B cell (primary cell): ENCODE measurements around the gene NOL12. TPM values are rescaled to one million over a fixed set of nuclear protein-coding genes. Genes with fewer than 3 reads are reported as not detected.

Source experiments
- ATAC-seq: fragments of 200-7000 bp; cut with Tn5 transposase; one replicate; pipeline ENCODE4 v1.10.0; 2021; ENCODE audit warnings: low read depth, mild to moderate bottlenecking, moderate number of reproducible peaks, moderate library complexity
- CTCF ChIA-PET: fragments of 350-600 bp; sonication (Branson Sonifier 250); formaldehyde crosslinking; loops from one replicate; lab custom pipeline; 2021; ENCODE audit warnings: antibody characterized with exemption, inconsistent platforms; lab: Charles Lee
- POLR2A ChIA-PET: fragments of 350-600 bp; sonication (Branson Sonifier 250); formaldehyde crosslinking; loops from one replicate; lab custom pipeline; 2021; ENCODE audit warnings: antibody characterized with exemption; lab: Charles Lee
- DNase-seq: peaks from one replicate; pipeline ENCODE4 v3.0.0; 2013
- H2AFZ ChIP-seq: 2 replicates; pipeline ENCODE4 v1.6.1; 2012; ENCODE audit warnings: mild to moderate bottlenecking, low read depth, low read length; ENCODE audit not compliant: insufficient read depth, poor library complexity, severe bottlenecking
- H3K27ac ChIP-seq, 2 donors: 1 replicate in 1 of 2; 2 replicates in 1 of 2; pipeline ENCODE4 v1.5.1; 2012 to 2013; ENCODE audit warnings: low read length in 2 of 2, mild to moderate bottlenecking in 2 of 2, moderate library complexity in 1 of 2
- H3K27me3 ChIP-seq, 4 experiments: fragments of 200-600 bp in 1 of 4; sonication (generic) in 1 of 4; replicated peaks in 1 of 4; 1 replicate in 2 of 4; 2 replicates in 2 of 4; pipeline versions ENCODE4 v1.6.1 to v1.7.0; 2013 to 2016; ENCODE audit warnings: low read length in 3 of 4, mild to moderate bottlenecking in 2 of 4, mixed read lengths in 1 of 4, moderate library complexity in 1 of 4; ENCODE audit not compliant: insufficient read depth in 4 of 4, control insufficient read depth in 3 of 4; ENCODE audit errors: control extremely low read depth in 1 of 4
- H3K36me3 ChIP-seq, 2 experiments: replicated peaks in 1 of 2; 1 replicate in 1 of 2; 2 replicates in 1 of 2; pipeline versions ENCODE4 v1.6.1 to v1.7.1; 2013; ENCODE audit warnings: low read length in 1 of 2; ENCODE audit not compliant: insufficient read depth in 2 of 2, control insufficient read depth in 1 of 2; ENCODE audit errors: control extremely low read depth in 1 of 2, extremely low read depth in 1 of 2
- H3K4me1 ChIP-seq, 2 donors: fragments of 200-600 bp in 1 of 2; sonication (generic) in 1 of 2; 1 replicate in 1 of 2; 2 replicates in 1 of 2; pipeline versions ENCODE4 v1.5.1 to v1.6.1; 2013 to 2017; ENCODE audit warnings: low read length in 2 of 2; ENCODE audit not compliant: control insufficient read depth in 2 of 2, insufficient read depth in 2 of 2
- H3K4me2 ChIP-seq: replicated peaks from 2 replicates; pipeline ENCODE3; 2012; ENCODE audit warnings: mild to moderate bottlenecking, low read depth, low read length; ENCODE audit not compliant: poor library complexity, severe bottlenecking
- H3K4me3 ChIP-seq, 5 experiments: fragments of 200-600 bp in 1 of 5; sonication (generic) in 1 of 5; 1 replicate in 3 of 5; 2 replicates in 2 of 5; pipeline versions ENCODE4 v1.5.1 to v1.7.0; 2011 to 2016; ENCODE audit warnings: low read length in 4 of 5, mild to moderate bottlenecking in 4 of 5, low read depth in 2 of 5, control low read depth in 1 of 5, moderate library complexity in 1 of 5; ENCODE audit not compliant: insufficient read depth in 1 of 5; ENCODE audit errors: control extremely low read depth in 1 of 5, extremely low read depth in 1 of 5
- H3K79me2 ChIP-seq: fragments of 200-600 bp; sonication (generic); one replicate; pipeline ENCODE4 v1.6.0; 2016; ENCODE audit warnings: low read length; ENCODE audit not compliant: control insufficient read depth, insufficient read depth
- H3K9ac ChIP-seq: fragments of 200-600 bp; sonication (generic); 2 replicates; pipeline ENCODE4 v1.6.1; 2017; ENCODE audit warnings: mild to moderate bottlenecking, low read length, moderate library complexity
- H3K9me3 ChIP-seq, 3 donors: one replicate each; pipeline versions ENCODE4 v1.6.1 to v1.7.1; 2013; ENCODE audit warnings: low read length in 2 of 3; ENCODE audit not compliant: control insufficient read depth in 2 of 3, insufficient read depth in 1 of 3; ENCODE audit errors: control extremely low read depth in 1 of 3
- H4K20me1 ChIP-seq: 2 replicates; pipeline ENCODE4 v1.6.0; 2012; ENCODE audit warnings: mild to moderate bottlenecking, low read length; ENCODE audit not compliant: insufficient read depth, control insufficient read depth, poor library complexity, severe bottlenecking
- H3K27ac Mint-ChIP-seq: one replicate; pipeline ENCODE4 v1.8.0; 2021; ENCODE audit warnings: mixed read lengths
- H3K27me3 Mint-ChIP-seq: one replicate; pipeline ENCODE4 v1.8.0; 2021; ENCODE audit warnings: mixed read lengths
- H3K4me1 Mint-ChIP-seq: one replicate; pipeline ENCODE4 v1.8.0; 2021; ENCODE audit warnings: mixed read lengths
- H3K4me3 Mint-ChIP-seq: one replicate; pipeline ENCODE4 v1.8.0; 2021; ENCODE audit warnings: mixed read lengths
- H3K9me3 Mint-ChIP-seq: one replicate; pipeline ENCODE4 v1.8.0; 2022; ENCODE audit warnings: mixed read lengths; ENCODE audit not compliant: insufficient read depth
- EZH2 ChIP-seq: IDR thresholded peaks from 2 replicates; pipeline ENCODE4 v1.6.1; 2012; ENCODE audit warnings: borderline replicate concordance, low read depth, mild to moderate bottlenecking, moderate library complexity, low read length; ENCODE audit not compliant: insufficient read depth, poor library complexity, severe bottlenecking
- WGBS: methylation state at CpG from one replicate; pipeline ENCODE4 v1.1.5; 2013; ENCODE audit warnings: missing lambda C conversion rate; ENCODE audit not compliant: insufficient coverage; 5-methylcytosine and 5-hydroxymethylcytosine counted together
- intact Hi-C: fragments of 100-400 bp; cut with micrococcal nuclease; formaldehyde crosslinking; loops from one replicate; pipeline ENCODE4 v1.10.0; 2022
- polyA plus RNA-seq: library from polyadenylated mRNA; depleted of rRNA; stranded (reverse); fragments of >200 nt; gene quantifications from 2 replicates; pipeline ENCODE4 v1.2.3, GENCODE V29; 2012
- total RNA-seq, 2 donors: library from RNA; stranded (reverse); fragments of 120-200 nt in 1 of 2; gene quantifications; 1 replicate in 1 of 2; 2 replicates in 1 of 2; pipeline versions ENCODE4 v1.2.3 to v1.2.4, GENCODE V29; 2013 to 2022
- TF ChIP-seq, protein P1 (sequence below): fragments of 200-600 bp; IDR thresholded peaks from one replicate; pipeline ENCODE4 v1.8.0; 2022; ENCODE audit warnings: antibody characterized with exemption, mild to moderate bottlenecking

The NOL12 gene
- total and polyA plus RNA-seq, 2 donors (not counting 1 experiment from before 2014, with no cell fraction given), result 34.7 to 43.1 TPM

DNA sequence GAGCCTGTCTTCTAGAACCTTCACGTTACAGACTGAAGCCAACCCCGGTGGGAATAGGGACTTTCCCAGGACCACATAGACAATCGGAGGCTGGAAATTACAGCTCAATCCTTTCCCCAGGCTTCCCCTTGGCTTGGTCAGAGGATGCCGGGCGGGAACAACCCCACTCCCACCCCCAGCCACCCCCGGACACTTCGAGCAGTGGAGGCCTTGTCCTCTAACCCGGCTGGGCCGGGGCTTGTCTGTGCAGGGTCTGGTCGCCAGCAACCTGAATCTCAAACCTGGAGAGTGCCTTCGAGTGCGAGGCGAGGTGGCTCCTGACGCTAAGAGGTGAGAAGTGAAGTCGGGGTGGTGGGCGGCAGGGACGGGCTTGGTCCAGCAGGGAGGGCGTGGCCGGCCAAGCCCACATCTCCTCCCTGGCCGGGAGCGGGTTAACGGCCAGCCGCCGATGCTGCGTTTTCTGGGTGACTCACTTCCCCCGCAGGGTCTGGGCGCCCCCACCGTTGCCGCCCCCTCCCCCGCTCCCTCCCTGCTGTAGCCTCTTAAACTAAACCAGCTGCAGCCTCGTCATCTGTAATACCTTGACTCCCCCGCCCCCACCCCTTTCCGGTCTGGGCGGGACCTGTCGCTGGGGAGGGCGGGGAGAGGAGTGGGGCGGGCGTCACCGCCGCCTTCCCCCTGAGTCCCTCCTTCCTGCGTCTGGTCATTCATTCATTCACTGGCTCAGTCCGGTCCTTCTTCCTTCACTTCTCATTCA lies 9.2 kb upstream of the NOL12 start:
- H3K4me1 Mint-ChIP-seq, result peaks cover 56% of the 10 kb centered on the region
- H3K9ac ChIP-seq, result peak overlapping the region; percentile 87
- H3K4me1 ChIP-seq, result peaks cover 34 to 63% of the 10 kb centered on the region in 2 donors
- H3K9me3 Mint-ChIP-seq, result no peaks in the 10 kb centered on the region
- H3K4me3 ChIP-seq, result peak overlapping the region; percentile 73 to 92 (median 81)
- H3K36me3 ChIP-seq, result no peaks in the 10 kb centered on the region
- intact Hi-C loops, result loop anchor here (1.0 to 2.0 kb wide), 7 partner anchors 9 to 168 kb away; partner anchors contain the start of genes ANKRD54, GGA1, NOL12 and PDXP
- POLR2A ChIA-PET, result interaction anchor here (0.6 to 3.9 kb wide), 15 partner anchors 9 to 1146 kb away, joined by 3 to 44 read pairs (median 5); partner anchors contain the start of genes GGA1, NOL12 and PDXP
- H3K79me2 ChIP-seq, result peaks cover 25% of the 10 kb centered on the region
- H3K27ac ChIP-seq, result peak overlapping the region; percentile 98
- peak overlapping the region; percentile 96 for H3K4me3 Mint-ChIP-seq
- H3K9me3 ChIP-seq, result no peaks in the 10 kb centered on the region
- H3K27me3 ChIP-seq, result no peaks in the 10 kb centered on the region
- peak overlapping the region; percentile 91 for H3K4me2 ChIP-seq
- H3K27ac Mint-ChIP-seq, result peak overlapping the region; percentile 97
- no peaks in the 10 kb centered on the region for H3K27me3 Mint-ChIP-seq
- DNase-seq (peak; percentile 95), ATAC-seq (peak; percentile 83)
- TF ChIP-seq EZH2, result no peak
- TF ChIP-seq, protein P1, sequence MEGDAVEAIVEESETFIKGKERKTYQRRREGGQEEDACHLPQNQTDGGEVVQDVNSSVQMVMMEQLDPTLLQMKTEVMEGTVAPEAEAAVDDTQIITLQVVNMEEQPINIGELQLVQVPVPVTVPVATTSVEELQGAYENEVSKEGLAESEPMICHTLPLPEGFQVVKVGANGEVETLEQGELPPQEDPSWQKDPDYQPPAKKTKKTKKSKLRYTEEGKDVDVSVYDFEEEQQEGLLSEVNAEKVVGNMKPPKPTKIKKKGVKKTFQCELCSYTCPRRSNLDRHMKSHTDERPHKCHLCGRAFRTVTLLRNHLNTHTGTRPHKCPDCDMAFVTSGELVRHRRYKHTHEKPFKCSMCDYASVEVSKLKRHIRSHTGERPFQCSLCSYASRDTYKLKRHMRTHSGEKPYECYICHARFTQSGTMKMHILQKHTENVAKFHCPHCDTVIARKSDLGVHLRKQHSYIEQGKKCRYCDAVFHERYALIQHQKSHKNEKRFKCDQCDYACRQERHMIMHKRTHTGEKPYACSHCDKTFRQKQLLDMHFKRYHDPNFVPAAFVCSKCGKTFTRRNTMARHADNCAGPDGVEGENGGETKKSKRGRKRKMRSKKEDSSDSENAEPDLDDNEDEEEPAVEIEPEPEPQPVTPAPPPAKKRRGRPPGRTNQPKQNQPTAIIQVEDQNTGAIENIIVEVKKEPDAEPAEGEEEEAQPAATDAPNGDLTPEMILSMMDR, result no peak
- H2AFZ ChIP-seq, result peak overlapping the region; percentile 82
- CTCF ChIA-PET, result interaction anchor here (1.2 to 23.0 kb wide), 5 partner anchors 9 to 70 kb away, joined by 5 to 501 read pairs (median 185); partner anchors contain the start of genes LGALS1, NOL12, PDXP and SH3BP1
- 1% methylated on average over 30 of the region's 42 CpGs for WGBS
- H4K20me1 ChIP-seq, result no peaks in the 10 kb centered on the region
